ENCODE data around the gene APBB1IP.
"Not testable (repeated sequence)": the region's sequence is repeated elsewhere in the genome, so short reads cannot be mapped to it uniquely, and the experiment has no call there.

The APBB1IP gene

DNA sequence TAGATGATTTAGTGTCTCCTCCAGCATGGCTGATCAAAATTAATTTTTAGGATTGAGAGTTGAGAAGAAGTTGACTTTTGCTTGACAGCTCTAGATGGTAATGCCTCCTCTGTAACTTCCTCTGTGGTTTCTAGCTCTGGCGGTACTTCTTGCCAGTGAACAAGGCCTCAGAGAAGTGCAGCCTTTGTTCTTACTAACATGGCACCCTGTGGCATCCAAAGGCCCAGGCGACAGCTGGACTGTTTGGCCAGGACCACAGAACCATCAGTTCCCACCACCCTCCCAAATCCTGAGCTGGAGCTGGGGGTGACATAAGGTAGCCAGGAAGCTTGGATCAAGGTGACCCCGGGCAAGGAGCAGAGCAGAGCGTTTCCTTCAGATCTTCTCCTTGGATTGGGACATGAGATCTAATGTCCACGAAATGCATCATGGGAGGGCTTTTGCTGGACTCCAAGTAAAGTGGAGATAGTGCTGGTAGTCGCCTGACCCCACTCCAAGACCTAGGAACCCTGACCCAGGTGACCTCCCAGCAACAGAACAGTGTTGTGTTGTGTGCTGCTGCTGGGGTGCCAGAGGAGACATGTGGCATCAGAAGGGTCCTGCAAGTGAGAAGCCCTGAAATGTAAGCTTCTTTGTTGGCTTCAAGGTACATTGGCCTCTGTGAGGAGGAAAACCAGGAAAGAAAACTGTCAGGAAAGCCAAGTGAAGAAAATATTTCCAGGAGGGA, 41.8 kb downstream of the APBB1IP start:
- peak; percentile 57 for DNase-seq

DNA sequence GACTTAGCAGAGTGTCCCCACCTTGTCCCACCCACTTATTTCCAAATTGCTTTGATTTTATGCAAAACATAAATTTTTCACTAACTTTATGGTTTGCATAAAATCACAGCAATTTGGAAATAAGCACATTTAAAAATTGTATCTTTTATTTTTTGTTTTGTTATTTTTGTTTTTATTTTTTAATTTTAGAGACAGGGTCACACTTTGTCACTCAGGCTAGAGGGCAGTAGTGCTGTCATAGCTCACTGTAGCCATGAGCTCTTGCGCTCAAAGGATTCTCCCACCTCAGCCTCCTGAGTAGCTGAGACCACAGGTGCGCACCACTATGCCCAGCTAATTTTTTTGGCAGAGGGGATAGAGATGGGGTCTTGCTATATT, 43.2 kb downstream of the APBB1IP start:
- DNase-seq, result no peak

DNA sequence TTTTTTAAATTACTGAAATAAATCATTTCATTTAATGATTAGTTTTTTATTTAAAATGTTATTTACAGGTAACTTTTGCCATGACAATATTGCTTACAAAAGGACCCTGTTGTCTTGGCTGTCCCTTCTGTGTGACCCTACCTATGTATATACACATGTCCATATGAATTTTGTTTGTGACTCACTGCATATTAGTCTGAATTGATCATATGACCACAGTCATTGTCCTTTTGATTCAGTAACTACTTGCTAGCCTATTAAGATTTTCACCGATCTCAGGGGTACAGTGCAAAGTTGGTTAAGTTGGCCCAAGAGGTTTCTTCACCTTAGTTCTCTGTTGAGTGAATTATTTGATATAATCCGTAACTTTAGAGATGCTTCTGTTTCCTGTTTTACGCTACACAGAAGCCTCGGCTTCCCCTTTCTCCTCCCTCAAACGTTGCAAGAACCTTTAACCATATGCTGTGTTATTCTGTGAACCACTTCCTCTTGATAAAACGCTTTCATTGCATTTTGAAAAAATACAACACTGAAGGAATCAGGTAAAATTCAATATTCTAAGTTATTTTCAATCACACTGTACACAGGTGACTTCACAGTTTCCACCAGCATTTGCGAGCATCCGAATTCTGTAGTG, 43.9 kb downstream of the APBB1IP start:
- DNase-seq, result peak; percentile 77

DNA sequence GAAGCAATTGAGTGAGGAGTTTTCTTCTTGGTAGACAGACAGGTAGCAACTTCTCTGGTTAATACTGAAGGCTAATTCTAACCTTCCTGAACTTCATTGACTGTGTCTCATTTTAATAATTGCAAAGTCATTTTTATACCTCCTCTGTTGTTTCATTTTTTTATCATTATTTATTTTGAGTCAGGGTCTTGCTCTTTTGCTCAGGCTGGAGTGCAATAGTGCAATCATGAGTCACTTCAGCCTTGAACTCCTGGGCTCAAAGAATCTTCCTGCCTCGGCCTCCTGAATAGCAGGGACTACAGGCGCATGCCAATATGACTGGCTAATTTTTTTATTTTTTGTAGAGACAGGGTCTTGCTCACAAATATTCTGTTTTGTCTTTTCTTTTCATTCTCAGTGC, 45.4 kb downstream of the APBB1IP start:
- no peak for DNase-seq

DNA sequence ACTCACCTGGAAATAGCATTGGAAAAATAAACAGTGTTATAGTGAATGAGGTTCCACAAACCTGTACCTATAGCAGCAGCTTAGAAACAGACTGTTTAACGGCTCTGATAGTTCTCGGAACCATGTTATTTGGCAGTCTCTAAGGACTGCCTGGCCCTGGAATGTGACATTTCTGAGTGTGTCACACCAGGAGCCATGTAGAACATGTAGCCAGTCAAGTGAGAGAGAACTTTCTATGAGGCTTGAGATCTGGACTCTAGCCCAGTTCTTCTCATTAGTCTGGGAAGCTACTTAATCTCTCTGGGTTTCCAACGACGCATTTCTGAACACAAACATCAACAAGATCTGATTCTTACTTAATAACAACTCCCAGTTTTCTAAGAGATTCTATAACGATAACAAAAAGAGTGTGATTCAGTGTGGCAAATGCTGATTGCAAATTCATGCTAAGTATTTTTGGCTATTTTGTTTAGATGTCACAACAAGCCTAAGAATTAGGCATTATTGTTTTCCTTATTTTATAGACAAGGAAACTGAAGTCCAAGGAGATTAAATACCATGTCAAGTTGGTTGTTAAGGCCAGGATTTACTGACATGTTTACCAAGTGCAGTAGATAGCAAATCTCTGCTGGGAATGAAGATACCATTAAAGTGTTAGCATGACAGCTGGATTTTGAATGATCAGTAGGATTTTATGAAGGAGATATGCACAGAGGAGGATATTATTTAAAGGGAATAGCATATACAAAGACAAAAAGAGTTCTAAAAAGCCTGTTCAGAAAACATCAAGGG, 47.2 kb downstream of the APBB1IP start:
- no peak for DNase-seq

DNA sequence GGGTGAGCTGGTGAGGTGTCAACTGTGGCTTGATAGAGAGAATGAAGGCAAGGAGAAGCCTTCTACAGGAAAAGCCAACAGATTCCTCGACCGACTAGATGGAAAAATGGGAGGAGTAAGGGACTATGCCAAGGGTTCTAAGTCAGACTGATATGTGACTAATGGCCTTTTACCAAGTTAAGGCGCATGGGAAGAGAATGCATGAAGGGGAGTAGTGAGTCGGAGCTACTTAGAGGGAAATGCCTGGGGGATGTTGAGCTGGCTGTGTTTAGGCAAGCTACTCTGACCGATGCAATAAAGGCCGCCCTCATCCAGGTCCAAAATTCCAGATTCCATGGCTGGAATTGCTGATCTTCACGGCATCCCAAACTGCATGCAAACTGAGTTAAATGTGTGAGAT, 48.2 kb downstream of the APBB1IP start:
- no peak for DNase-seq

DNA sequence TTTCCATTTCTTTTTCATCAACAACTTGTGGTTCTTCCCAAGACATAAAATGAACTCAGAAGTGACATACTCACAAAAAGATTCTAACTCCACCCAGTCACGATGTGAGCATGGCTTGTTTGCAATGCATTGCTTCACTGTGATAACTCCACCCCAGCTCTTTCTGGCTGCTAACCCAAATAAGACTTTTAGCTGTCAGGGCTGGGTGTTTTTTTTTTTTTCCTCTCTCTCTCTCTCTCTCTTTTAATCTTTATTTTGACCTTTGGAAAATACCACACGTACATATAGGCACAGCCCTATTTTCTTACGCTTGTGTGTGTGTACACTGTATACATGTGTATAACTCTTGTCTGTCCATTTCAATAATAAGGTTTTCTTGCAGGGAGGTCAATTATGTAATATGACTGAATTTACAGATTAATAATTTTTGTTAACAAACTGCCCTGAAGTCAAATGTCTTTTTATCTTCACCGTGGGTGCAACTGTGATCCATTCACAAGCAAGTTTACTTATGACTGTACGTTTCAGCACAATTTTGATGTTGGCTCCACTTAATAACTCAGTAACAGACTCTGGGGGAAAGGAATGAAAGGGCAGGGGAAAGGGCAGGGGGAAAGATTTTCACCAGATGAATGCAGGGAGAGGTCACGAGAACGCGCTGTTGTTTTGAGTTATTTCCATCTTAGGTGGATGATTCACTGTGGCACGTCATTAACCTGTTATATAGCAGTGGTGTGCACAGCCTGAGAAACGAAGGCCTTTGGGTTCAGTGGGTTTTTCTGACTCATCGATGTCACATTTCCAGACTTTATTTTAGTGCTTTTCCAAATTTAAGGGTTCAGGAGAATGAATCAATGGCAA, 49.1 kb downstream of the APBB1IP start:
- DNase-seq, result peak; percentile 64

DNA sequence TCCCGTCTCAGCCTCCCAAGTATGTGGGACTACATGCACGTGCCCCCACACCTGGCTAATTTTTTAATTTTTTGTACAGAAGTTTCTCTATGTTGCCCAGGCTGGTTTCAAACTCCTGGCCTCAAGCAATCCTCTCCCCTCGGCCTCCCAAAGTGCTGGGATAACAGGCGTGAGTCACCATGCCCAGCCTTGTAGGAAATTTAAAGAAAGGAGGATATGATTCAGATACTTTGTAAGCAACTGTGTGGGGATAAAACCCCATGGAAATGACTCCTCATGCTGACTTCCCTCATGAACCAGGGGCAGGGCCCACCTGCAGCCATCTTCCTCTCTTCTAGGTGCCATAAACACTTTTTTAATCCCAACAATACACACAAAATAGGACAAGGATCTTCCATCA, 50.2 kb downstream of the APBB1IP start:
- DNase-seq, result no peak

DNA sequence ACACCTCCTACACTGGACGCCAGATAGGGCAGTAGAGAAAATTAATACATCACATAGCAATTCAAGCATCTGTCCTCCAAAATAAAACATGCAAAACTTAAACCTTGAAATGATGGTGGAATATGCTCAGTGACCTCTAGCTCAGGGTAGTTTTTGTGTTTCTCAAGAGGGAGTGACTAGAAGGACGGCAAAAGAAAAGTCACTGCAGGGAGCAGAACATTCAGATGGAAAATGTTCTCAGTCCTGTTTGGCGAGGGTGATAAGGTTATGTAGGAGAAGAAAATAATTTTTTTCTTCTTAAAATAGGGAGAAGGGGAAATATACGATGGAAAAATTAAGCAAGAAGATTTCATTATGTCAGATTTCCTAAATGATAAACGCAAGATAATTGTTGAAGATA, 50.9 kb downstream of the APBB1IP start:
- DNase-seq, result no peak

DNA sequence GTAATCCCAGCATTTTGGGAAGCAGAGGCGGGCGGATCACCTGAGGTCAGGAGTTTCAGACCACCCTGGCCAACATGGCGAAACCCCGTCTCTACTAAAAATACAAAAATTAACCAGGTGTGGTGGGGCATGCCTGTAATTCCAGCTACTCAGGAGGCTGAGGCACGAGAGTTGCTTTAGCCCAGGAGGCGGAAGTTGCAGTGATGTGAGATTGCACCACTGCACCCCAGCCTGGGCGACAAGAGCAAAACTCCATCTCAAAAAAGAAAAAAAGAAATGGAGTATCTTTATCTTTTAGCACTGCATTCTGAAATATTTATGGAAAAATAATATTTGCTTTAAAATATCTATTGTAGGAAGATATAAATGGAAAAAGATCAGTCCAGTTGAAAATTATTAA, 52.2 kb downstream of the APBB1IP start:
- DNase-seq, result not testable (repeated sequence)

DNA sequence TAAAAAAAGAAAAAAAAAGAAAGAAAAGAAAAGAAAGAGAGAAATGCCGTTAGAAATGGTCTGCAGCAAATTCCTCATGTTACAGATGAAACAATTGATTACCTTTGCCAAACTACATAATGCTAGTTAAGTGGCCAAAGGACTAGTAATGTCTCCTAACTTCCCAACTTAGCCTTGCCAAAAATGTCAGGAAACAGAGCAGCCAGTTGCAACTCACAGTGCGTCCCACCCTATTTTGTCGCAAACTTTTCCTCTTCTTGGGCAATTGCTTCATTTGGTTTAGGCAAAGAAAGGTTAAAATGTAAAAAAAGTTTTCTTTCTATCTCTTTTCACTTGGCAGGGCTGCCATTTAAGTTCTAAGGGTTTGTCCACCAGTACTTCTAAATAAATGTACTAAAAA, 53.1 kb downstream of the APBB1IP start:
- DNase-seq, result no peak

DNA sequence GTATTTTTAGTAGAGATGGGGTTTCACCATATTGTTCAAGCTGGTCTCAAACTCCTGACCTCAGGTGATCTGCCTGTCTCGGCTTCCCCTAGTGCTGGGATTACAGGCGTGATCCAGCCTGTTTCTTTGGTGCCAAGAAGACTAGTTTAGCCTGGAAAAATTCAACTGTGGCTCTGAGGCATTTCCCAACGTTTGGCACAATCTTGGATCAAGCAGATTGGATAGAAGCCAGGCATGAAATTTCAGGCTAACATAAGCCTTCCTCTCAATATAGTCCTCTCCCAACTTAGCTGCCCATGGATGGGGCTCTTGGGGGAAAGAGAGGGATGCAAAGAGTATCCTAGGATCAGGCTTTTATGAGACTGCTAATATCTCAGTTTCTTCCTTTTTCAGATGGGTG, 53.8 kb downstream of the APBB1IP start:
- DNase-seq, result no peak

DNA sequence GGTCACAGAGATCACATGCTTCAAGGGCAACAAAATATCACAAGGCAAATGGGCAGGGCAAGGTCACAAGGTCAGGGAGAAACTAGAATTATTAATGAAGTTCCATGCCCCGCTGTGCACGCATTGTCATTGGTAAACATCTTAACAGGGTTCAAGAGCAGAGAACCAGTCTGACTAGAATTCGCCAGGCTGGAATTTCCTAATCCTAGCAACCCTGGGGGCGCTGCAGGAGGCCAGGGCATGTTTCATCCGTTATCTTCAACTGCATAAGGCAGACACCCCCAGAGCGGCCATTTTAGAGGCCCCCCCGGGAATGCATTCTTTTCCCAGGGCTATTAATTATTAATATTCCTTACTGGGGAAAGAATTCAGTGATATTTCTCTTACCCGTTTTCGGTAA, 54.6 kb downstream of the APBB1IP start:
- DNase-seq, result not testable (repeated sequence)

DNA sequence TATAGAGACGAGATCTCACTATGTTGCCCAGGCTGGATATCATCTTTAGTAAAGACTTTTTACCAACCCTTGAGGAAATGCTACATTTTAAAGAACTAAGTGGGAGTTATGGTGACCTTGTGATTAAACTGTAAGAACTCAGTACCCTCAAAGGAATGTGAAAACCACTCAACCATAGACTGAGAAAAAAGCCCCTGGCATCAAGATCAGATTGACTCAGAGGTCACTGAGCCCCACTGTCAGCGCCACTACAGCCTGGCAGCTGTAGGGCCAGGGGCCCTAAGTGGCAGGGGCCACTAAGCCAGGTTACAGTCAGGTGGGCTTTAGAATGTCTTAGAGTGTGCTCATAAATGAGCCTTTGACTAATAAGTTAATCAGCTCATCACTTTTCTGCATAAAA, 55.9 kb downstream of the APBB1IP start:
- no peak for DNase-seq

DNA sequence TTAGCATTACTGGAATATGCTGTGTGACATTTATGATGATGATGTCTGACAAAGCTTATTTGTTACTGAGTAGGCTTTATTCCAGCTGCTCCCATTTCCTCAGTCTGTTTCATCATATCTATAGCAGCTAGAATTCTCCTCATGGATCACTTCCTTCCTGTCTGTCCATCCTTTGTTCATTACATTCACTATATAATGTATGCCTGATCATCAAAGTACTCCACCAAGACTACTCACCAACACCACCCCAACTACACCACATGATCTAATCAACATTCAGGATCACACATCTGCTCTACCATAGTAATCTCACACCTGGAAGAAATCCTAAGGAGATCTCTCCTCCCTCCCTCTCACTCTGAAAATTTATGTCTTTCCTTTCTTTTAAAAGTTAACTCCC, 61.3 kb downstream of the APBB1IP start:
- DNase-seq, result no peak

DNA sequence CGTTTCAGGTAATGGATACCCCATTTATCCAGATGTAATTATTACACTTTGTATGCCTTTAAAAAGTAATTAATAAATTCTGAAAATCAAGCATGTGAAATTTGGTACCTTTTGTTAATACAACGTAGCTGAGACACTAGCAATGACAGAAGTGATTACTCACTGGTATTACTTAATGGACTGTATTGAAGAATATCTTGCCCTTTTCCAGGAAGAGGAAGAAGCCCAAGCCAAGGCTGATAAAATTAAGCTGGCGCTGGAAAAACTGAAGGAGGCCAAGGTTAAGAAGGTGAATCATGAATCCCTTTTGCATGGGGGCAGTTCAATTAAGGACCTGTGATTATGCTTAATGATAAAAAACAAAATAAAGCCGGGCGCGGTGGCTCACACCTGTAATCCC, 64.8 kb downstream of the APBB1IP start:
- DNase-seq, result no peak

DNA sequence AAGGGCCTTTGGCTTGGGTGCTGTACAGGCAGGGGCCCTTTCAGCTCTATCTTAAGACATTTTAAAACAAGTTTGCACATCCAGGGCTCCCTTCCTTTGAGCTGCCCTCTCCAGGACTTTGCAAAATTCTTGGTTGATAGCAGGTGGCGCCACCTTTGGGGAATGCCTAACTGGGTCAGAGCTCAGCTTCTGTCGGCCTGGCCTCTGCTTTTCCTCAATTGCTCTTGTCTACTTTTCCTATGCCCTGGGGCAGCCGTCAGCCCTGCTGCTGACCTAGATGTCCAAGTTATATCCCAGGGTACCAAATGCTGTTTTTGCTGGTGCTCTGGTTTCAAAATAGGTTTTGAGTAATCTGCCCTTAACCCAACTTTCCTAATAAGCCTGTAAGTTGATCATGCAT, 65.8 kb downstream of the APBB1IP start:
- no peak for DNase-seq

DNA sequence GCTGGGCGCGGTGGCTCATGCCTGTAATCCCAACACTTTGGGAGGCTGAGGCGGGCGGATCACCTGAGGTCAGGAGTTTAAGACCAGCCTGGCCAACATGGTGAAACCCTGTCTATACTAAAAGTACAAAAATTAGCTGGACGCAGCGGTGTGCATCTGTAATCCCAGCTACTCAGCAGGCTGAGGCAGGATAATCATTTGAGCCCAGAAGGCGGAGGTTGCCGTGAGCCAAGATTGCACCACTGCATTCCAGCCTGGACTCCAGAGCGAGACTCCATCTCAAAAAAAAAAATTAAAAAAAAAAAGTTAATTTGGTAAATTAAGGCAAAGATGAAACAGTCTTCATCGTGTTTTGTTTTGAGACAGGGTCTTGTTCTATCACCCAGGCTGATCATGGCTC, 66.3 kb downstream of the APBB1IP start:
- DNase-seq, result not testable (repeated sequence)

DNA sequence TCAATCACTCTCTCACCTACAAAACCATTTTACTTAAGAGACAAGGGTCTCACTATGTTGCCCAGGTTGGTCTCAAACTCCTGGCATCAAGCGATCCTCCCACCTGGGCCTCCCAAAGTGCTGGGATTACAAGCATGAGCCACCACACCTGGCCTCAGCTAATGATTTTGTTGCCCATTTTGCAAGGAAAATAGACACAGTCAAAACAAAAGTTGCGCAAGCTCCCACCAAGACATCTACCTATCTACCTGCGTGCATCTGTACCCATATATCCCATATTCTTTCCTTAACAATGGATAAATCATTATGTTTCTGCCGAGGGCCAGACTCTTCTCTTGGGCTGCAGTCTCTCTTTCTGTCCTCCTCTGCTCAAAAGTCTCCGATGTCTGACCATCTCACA, 67.3 kb downstream of the APBB1IP start:
- no peak for DNase-seq

DNA sequence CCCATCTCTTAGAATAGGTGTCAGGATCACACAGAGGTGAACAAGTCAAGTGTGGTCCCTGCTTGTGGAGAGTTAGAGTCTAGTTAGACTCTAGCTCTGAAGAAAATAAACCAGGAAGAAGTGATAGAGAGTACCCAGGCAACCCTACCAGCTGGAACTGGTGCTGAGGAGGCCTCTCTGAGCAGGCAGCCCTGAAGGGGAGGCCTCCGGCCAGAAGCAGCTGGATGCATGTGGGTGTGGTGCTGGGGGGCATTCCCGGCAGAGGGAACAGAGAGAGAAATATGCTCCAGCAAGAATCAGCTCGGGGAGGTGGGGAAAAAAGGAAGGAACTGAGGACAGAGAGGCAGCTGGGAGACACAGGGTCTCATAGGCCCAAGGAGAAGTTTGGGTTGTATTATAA, 68.6 kb downstream of the APBB1IP start:
- no peak for DNase-seq

DNA sequence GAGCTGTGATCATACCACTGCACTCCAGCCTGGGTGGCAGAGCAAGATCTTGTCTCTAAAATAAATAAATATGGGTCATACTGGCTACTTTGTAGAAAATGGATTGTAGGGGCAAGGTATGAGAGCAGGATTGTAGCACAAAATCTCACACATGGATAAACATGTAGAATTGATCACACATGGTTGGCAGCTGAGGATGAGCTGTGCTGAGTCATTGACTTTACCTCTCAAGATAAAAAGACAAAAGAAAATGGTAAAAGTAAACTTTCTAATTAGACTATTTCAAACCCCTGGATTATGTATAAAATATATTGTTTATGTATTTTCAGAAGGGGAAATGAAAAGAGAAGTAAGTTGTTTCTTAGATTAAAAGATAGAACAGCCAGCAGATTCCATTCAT, 69.3 kb downstream of the APBB1IP start:
- no peak for DNase-seq

DNA sequence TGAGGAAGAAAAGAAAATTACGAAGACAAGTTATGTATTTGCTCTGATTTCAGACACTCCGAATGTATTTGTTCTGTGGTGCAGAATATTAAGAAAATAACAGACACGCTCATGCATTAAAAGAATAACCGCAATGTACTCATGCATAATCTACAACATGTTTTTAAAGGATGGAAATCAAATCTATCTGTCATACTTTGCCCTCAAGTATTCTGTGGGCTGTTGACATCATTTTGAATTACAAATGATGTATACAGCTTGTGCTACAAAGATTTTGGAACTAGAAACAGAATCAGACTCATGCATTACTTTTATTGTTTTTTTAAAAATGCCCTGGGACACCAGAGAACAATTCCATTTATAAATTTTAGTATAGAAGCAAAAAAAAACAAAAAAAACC, 69.9 kb downstream of the APBB1IP start:
- no peak for DNase-seq

DNA sequence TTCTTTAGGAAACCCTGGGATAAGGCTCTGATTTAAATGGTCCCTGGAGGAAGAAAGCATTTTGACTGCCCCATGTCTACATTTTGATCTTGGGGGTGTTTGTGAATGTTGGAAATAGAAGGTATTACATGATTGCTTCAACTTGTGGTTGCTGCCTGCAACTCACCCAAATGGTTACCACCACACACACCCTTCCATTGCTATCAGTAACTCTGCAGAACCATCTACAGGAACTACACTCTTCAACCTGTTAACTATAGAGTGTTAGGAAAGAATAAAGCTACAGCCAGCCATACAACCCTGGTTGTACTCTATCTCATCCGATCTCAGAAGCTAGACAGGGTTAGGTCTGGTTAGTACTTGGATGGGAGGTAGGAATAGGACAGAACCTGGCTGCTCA, 71.2 kb downstream of the APBB1IP start:
- no peak for DNase-seq

All from central memory CD4-positive, alpha-beta T cell (primary cell).